Tibial nerve (tissue), 4 donors: Measurements from ENCODE around the gene MED23.

Experiments used
- CTCF ChIP-seq, 5 experiments: fragments of 200-600 bp in 3 of 5; fragments of 450-650 bp in 2 of 5; sonication (generic) in 3 of 5; IDR thresholded peaks; one replicate each; pipeline ENCODE4 v1.5.1; 2016 to 2019; ENCODE audit warnings: antibody characterized with exemption in 5 of 5, mild to moderate bottlenecking in 3 of 5, moderate library complexity in 2 of 5
- EP300 ChIP-seq, 2 donors: sonication (generic); formaldehyde crosslinking; IDR thresholded peaks; one replicate each; pipeline ENCODE4 v1.6.1; 2017; ENCODE audit warnings: antibody characterized with exemption in 2 of 2, mild to moderate bottlenecking in 1 of 2
- POLR2A ChIP-seq, 2 donors: fragments of 450-650 bp; IDR thresholded peaks; one replicate each; pipeline ENCODE4 v1.6.1; 2017; ENCODE audit warnings: antibody characterized with exemption in 2 of 2, mild to moderate bottlenecking in 2 of 2, moderate library complexity in 2 of 2

- TF ChIP-seq CTCF (IDR thresholded peaks at IDR 0.05): no peak
- no peak for TF ChIP-seq POLR2A (IDR thresholded peaks at IDR 0.05)
- TF ChIP-seq EP300 (IDR thresholded peaks at IDR 0.05): no peak
These were observed 16.9 kb upstream of the MED23 start for GRCh38 chr6:131644921-131645320.
